Natural killer cell (primary cell): ENCODE measurements around the gene RFT1. TPM values are rescaled to one million over a fixed set of nuclear protein-coding genes. Genes with fewer than 3 reads are reported as not detected.

Experiments used
- ATAC-seq, 3 donors: fragments of 150-1000 bp in 2 of 3; fragments of 200-7000 bp in 1 of 3; cut with Tn5 transposase; 1 replicate in 1 of 3; 2 replicates in 2 of 3; pipeline ENCODE4 v1.10.0; 2021; ENCODE audit warnings: mild to moderate bottlenecking in 2 of 3, moderate library complexity in 2 of 3
- DNase-seq, 2 donors: peaks; one replicate each; pipeline versions ENCODE4 v3.0.0 to v3.0.0-alpha.2; 2013 to 2021; ENCODE audit warnings: mixed read lengths in 1 of 2
- H3K27ac ChIP-seq: one replicate; pipeline ENCODE4 v1.5.1; 2013; ENCODE audit warnings: mild to moderate bottlenecking, low read length
- H3K27me3 ChIP-seq: one replicate; pipeline ENCODE4 v1.6.1; 2013; ENCODE audit warnings: low read length; ENCODE audit not compliant: control insufficient read depth, insufficient read depth
- H3K36me3 ChIP-seq: one replicate; pipeline ENCODE4 v1.6.1; 2013; ENCODE audit warnings: low read length; ENCODE audit not compliant: control insufficient read depth, insufficient read depth
- H3K4me1 ChIP-seq: one replicate; pipeline ENCODE4 v1.6.1; 2013; ENCODE audit warnings: low read length; ENCODE audit not compliant: control insufficient read depth, insufficient read depth
- H3K4me3 ChIP-seq: one replicate; pipeline ENCODE4 v1.5.1; 2013; ENCODE audit warnings: low read length
- H3K9me3 ChIP-seq: one replicate; pipeline ENCODE4 v1.6.1; 2013; ENCODE audit warnings: low read length; ENCODE audit not compliant: control insufficient read depth, insufficient read depth
- H3K27ac Mint-ChIP-seq, 2 donors: one replicate each; pipeline ENCODE4 v1.8.0; 2022; ENCODE audit warnings: mild to moderate bottlenecking in 2 of 2, mixed read lengths in 2 of 2, moderate library complexity in 1 of 2
- H3K27me3 Mint-ChIP-seq, 2 donors: one replicate each; pipeline ENCODE4 v1.8.0; 2022; ENCODE audit warnings: low read depth in 2 of 2, mixed read lengths in 2 of 2
- H3K36me3 Mint-ChIP-seq: one replicate; pipeline ENCODE4 v1.8.0; 2022; ENCODE audit warnings: mixed read lengths
- H3K4me1 Mint-ChIP-seq, 2 donors: one replicate each; pipeline ENCODE4 v1.8.0; 2022; ENCODE audit warnings: mixed read lengths in 2 of 2
- H3K4me3 Mint-ChIP-seq: one replicate; pipeline ENCODE4 v1.8.0; 2022; ENCODE audit warnings: mild to moderate bottlenecking, moderate library complexity, mixed read lengths
- H3K9me3 Mint-ChIP-seq, 2 donors: one replicate each; pipeline ENCODE4 v1.8.0; 2022; ENCODE audit warnings: mixed read lengths in 2 of 2
- CTCF ChIP-seq: fragments of 200-600 bp; IDR thresholded peaks from one replicate; pipeline ENCODE4 v1.8.0; 2022; ENCODE audit warnings: antibody characterized with exemption
- WGBS: methylation state at CpG from one replicate; pipeline ENCODE4 v1.1.7; 2013; ENCODE audit warnings: missing lambda C conversion rate; ENCODE audit not compliant: insufficient coverage; 5-methylcytosine and 5-hydroxymethylcytosine counted together
- intact Hi-C: fragments of 100-400 bp; cut with micrococcal nuclease; formaldehyde crosslinking; loops from one replicate; pipeline ENCODE4 v1.14.2; 2022
- total RNA-seq, 4 donors: library from RNA; stranded (reverse); fragments of 120-200 nt in 1 of 4; gene quantifications; one replicate each; pipeline versions ENCODE4 v1.2.3 to v1.2.4, GENCODE V29; 2013 to 2022

Gene RFT1
- total RNA-seq, 3 donors from 2014 or later (not counting 1 experiment from before 2014, with no cell fraction given): 13.3 to 17.2 (median 14.1) TPM

- no peaks in the 10 kb centered on the region for H3K9me3 ChIP-seq
- H3K9me3 Mint-ChIP-seq: no peaks in the 10 kb centered on the region
- WGBS: 96% methylated on average over 4 of the region's 4 CpGs
- no peak for DNase-seq
- intact Hi-C loops: no loop called here
- H3K27me3 ChIP-seq: no peaks in the 10 kb centered on the region
- no peak overlapping the region for H3K4me3 ChIP-seq
- H3K27ac ChIP-seq: no peak overlapping the region
- no peak for TF ChIP-seq CTCF
- H3K4me3 Mint-ChIP-seq: no peak overlapping the region
- no peaks in the 10 kb centered on the region for H3K27me3 Mint-ChIP-seq
- H3K4me1 ChIP-seq: peaks cover 6% of the 10 kb centered on the region
- no peaks in the 10 kb centered on the region for H3K36me3 ChIP-seq
- H3K27ac Mint-ChIP-seq: no peak overlapping the region
- H3K36me3 Mint-ChIP-seq: no peaks in the 10 kb centered on the region
- no peak for ATAC-seq
- H3K4me1 Mint-ChIP-seq: no peaks in the 10 kb centered on the region
Observed at GRCh38 chr3:53144446-53144845, 14.2 kb upstream of the RFT1 start.

- no peak overlapping the region for H3K27ac Mint-ChIP-seq
- H3K36me3 ChIP-seq: no peaks in the 10 kb centered on the region
- 27% methylated on average over 3 of the region's 3 CpGs for WGBS
- no peak overlapping the region for H3K4me3 Mint-ChIP-seq
- H3K36me3 Mint-ChIP-seq: no peaks in the 10 kb centered on the region
- intact Hi-C loops: no loop called here
- H3K27me3 Mint-ChIP-seq: no peaks in the 10 kb centered on the region
- H3K4me3 ChIP-seq: no peak overlapping the region
- no peak for DNase-seq
- no peaks in the 10 kb centered on the region for H3K4me1 Mint-ChIP-seq
- H3K27me3 ChIP-seq: no peaks in the 10 kb centered on the region
- TF ChIP-seq CTCF: no peak
- peaks cover 6% of the 10 kb centered on the region for H3K4me1 ChIP-seq
- no peaks in the 10 kb centered on the region for H3K9me3 ChIP-seq
- no peaks in the 10 kb centered on the region for H3K9me3 Mint-ChIP-seq
- peak in 1 of 3 donors; percentile 45 for ATAC-seq
- no peak overlapping the region for H3K27ac ChIP-seq
Observed at GRCh38 chr3:53142986-53143385, 12.8 kb upstream of the RFT1 start.

- H3K36me3 ChIP-seq: no peaks in the 10 kb centered on the region
- ATAC-seq (peak in 1 of 3 donors; percentile 58), DNase-seq (no peak)
- H3K9me3 Mint-ChIP-seq: no peaks in the 10 kb centered on the region
- H3K9me3 ChIP-seq: no peaks in the 10 kb centered on the region
- no peaks in the 10 kb centered on the region for H3K27me3 Mint-ChIP-seq
- no peak for TF ChIP-seq CTCF
- H3K27me3 ChIP-seq: no peaks in the 10 kb centered on the region
- H3K27ac ChIP-seq: no peak overlapping the region
- peaks cover 6% of the 10 kb centered on the region for H3K4me1 ChIP-seq
- no peaks in the 10 kb centered on the region for H3K4me1 Mint-ChIP-seq
- intact Hi-C loops: no loop called here
- WGBS: 86% methylated on average over 6 of the region's 6 CpGs
- no peak overlapping the region for H3K27ac Mint-ChIP-seq
- H3K36me3 Mint-ChIP-seq: no peaks in the 10 kb centered on the region
- H3K4me3 Mint-ChIP-seq: no peak overlapping the region
- no peak overlapping the region for H3K4me3 ChIP-seq
Observed at GRCh38 chr3:53140847-53141845, 10.9 kb upstream of the RFT1 start.
